ENCODE data around the gene NUP85.
"Not testable (repeated sequence)": the region's sequence is repeated elsewhere in the genome, so short reads cannot be mapped to it uniquely, and the experiment has no call there.

Gene NUP85

GRCh38 chr17:75241143-75241430 lies 35.6 kb downstream of the NUP85 start:
- no peak for DNase-seq (ENCODE audit: low read depth in 2 of 2)

GRCh38 chr17:75241502-75241901 lies 36.0 kb downstream of the NUP85 start:
- no peak for DNase-seq (ENCODE audit: low read depth in 2 of 2)

GRCh38 chr17:75241996-75242460 lies 36.5 kb downstream of the NUP85 start:
- no peak for DNase-seq (ENCODE audit: low read depth in 2 of 2)

GRCh38 chr17:75242461-75243042 lies 37.1 kb downstream of the NUP85 start:
- peak in 1 of 2 donors; percentile 18 for DNase-seq (ENCODE audit: low read depth in 2 of 2)

GRCh38 chr17:75244133-75244866 lies 38.8 kb downstream of the NUP85 start:
- no peak for DNase-seq (ENCODE audit: low read depth in 2 of 2)

- no peak for DNase-seq (ENCODE audit: low read depth in 2 of 2)
Measured at GRCh38 chr17:75245011-75245410, 39.5 kb downstream of the NUP85 start.

GRCh38 chr17:75246404-75246803 lies 40.9 kb downstream of the NUP85 start:
- no peak for DNase-seq (ENCODE audit: low read depth in 2 of 2)

GRCh38 chr17:75249564-75249963 lies 44.1 kb downstream of the NUP85 start:
- no peak for DNase-seq (ENCODE audit: low read depth in 2 of 2)

- peak; percentile 68 to 79 for DNase-seq (ENCODE audit: low read depth in 2 of 2)
Measured at GRCh38 chr17:75250009-75250471, 44.6 kb downstream of the NUP85 start.

GRCh38 chr17:75252039-75252816 lies 46.7 kb downstream of the NUP85 start:
- no peak for DNase-seq (ENCODE audit: low read depth in 2 of 2)

GRCh38 chr17:75255954-75256698 lies 50.6 kb downstream of the NUP85 start:
- DNase-seq (ENCODE audit: low read depth in 2 of 2), result not testable (repeated sequence)

- not testable (repeated sequence) for DNase-seq (ENCODE audit: low read depth in 2 of 2)
Measured at GRCh38 chr17:75257228-75257627, 51.7 kb downstream of the NUP85 start.

GRCh38 chr17:75260641-75261335 lies 55.3 kb downstream of the NUP85 start:
- DNase-seq (ENCODE audit: low read depth in 2 of 2), result peak in 1 of 2 donors; percentile 37

- DNase-seq (ENCODE audit: low read depth in 2 of 2), result peak; percentile 94
Measured at GRCh38 chr17:75261336-75262111, 56.0 kb downstream of the NUP85 start, which contains the start of the genes GGA3 and MRPS7. Gene GGA3 (minus strand): TSS chr17:75261606. CDS start chr17:75261587, 19 bp downstream. Gene MRPS7 (plus strand): TSS chr17:75261879. CDS start chr17:75261901, 22 bp downstream.

- no peak for DNase-seq (ENCODE audit: low read depth in 2 of 2)
Measured at GRCh38 chr17:75262112-75262606, 56.7 kb downstream of the NUP85 start.

GRCh38 chr17:75263055-75263454 lies 57.6 kb downstream of the NUP85 start:
- DNase-seq (ENCODE audit: low read depth in 2 of 2), result no peak

GRCh38 chr17:75265614-75266315 lies 60.3 kb downstream of the NUP85 start:
- DNase-seq (ENCODE audit: low read depth in 2 of 2), result no peak

GRCh38 chr17:75266316-75267152 lies 61.1 kb downstream of the NUP85 start:
- DNase-seq (ENCODE audit: low read depth in 2 of 2), result no peak

- no peak for DNase-seq (ENCODE audit: low read depth in 2 of 2)
Measured at GRCh38 chr17:75267153-75267410, 61.6 kb downstream of the NUP85 start.

All from stimulated activated CD4-positive, alpha-beta T cell treated with anti-CD3 and anti-CD28 coated beads, Interleukin-1b, Interleukin-23, amount 100 ng/mL, for 4 hours (primary cell).